GM19099 (cell line): ENCODE measurements around the gene VASH2.

Experiments used
- POLR2A ChIP-seq: IDR thresholded peaks from 3 replicates; pipeline ENCODE4 v1.6.1; 2011; ENCODE audit warnings: low read depth; ENCODE audit not compliant: insufficient read length; ENCODE audit errors: extremely low read depth

VASH2 gene

GRCh38 chr1:213019450-213019849 is 69.1 kb downstream of the VASH2 start:
- no peak for TF ChIP-seq POLR2A

- TF ChIP-seq POLR2A = no peak
Measured at GRCh38 chr1:213020016-213020415, 69.7 kb downstream of the VASH2 start.

- TF ChIP-seq POLR2A = no peak
Measured at GRCh38 chr1:213032651-213033050, 82.3 kb downstream of the VASH2 start.

GRCh38 chr1:213034713-213035112 is 84.4 kb downstream of the VASH2 start:
- TF ChIP-seq POLR2A = no peak

- no peak for TF ChIP-seq POLR2A
Measured at GRCh38 chr1:213035573-213035972, 85.2 kb downstream of the VASH2 start.
